WERI-Rb-1 (cell line): ENCODE data around the gene ZNF334.

Experiments used
- DNase-seq: peaks from one replicate; pipeline ENCODE4 v3.0.0-alpha.2; 2020
- H3K27ac ChIP-seq: fragments of 250-450 bp; sonication (Bioruptor Pico); 2 replicates; pipeline ENCODE4 v1.5.1; 2020; ENCODE audit warnings: mild to moderate bottlenecking, moderate library complexity
- H3K27me3 ChIP-seq: fragments of 250-450 bp; sonication (Bioruptor Pico); 2 replicates; pipeline ENCODE4 v1.5.1; 2021; ENCODE audit warnings: mild to moderate bottlenecking, low read depth, moderate library complexity; ENCODE audit not compliant: insufficient read depth, severe bottlenecking
- H3K36me3 ChIP-seq: fragments of 250-450 bp; sonication (Bioruptor Pico); 2 replicates; pipeline ENCODE4 v1.5.1; 2020; ENCODE audit warnings: mild to moderate bottlenecking, moderate library complexity
- H3K4me3 ChIP-seq: 2 replicates; pipeline ENCODE4 v1.5.1; 2011; ENCODE audit warnings: low read depth, mild to moderate bottlenecking, control low read depth, low read length
- H3K9me3 ChIP-seq: fragments of 250-450 bp; sonication (Bioruptor Pico); 2 replicates; pipeline ENCODE4 v1.5.1; 2021; ENCODE audit warnings: mild to moderate bottlenecking, moderate library complexity; ENCODE audit not compliant: severe bottlenecking
- CTCF ChIP-seq: IDR thresholded peaks from 2 replicates; pipeline ENCODE4 v1.5.1; 2011; ENCODE audit warnings: low read depth, mild to moderate bottlenecking, control low read depth, inconsistent platforms, low read length

ZNF334 gene

GRCh38 chr20:46552460-46553420, 39.4 kb upstream of the ZNF334 start:
- no peak for DNase-seq
- Histone ChIP-seq H3K36me3 (no peaks in the 10 kb centered on the region), H3K27ac (no peak overlapping the region), H3K9me3 (no peaks in the 10 kb centered on the region), H3K4me3 (no peak overlapping the region), H3K27me3 (no peaks in the 10 kb centered on the region)
- TF ChIP-seq CTCF, result no peak

GRCh38 chr20:46551522-46552381, 38.4 kb upstream of the ZNF334 start:
- no peaks in the 10 kb centered on the region for H3K36me3 ChIP-seq
- H3K27me3 ChIP-seq, result no peaks in the 10 kb centered on the region
- no peak for DNase-seq
- no peaks in the 10 kb centered on the region for H3K9me3 ChIP-seq
- no peak overlapping the region for H3K4me3 ChIP-seq
- H3K27ac ChIP-seq, result no peak overlapping the region
- no peak for TF ChIP-seq CTCF

- Histone ChIP-seq H3K4me3 (no peak within 1 kb of the TSS), H3K36me3 (no peaks in the 10 kb centered on the region), H3K9me3 (no peaks in the 10 kb centered on the region), H3K27me3 (no peaks in the 10 kb centered on the region), H3K27ac (no peak within 1 kb of the TSS)
- no peak for TF ChIP-seq CTCF
- DNase-seq, result no peak
Observed at GRCh38 chr20:46550461-46550860, 37.1 kb upstream of the ZNF334 start, which contains the start of gene OCSTAMP. Gene OCSTAMP, minus strand, starts transcription at chr20:46550654. Its CDS starts 94 bp downstream, at chr20:46550560.

GRCh38 chr20:46549188-46549972, 36.0 kb upstream of the ZNF334 start:
- no peaks in the 10 kb centered on the region for H3K36me3 ChIP-seq
- no peak overlapping the region for H3K4me3 ChIP-seq
- H3K9me3 ChIP-seq, result no peaks in the 10 kb centered on the region
- H3K27me3 ChIP-seq, result no peaks in the 10 kb centered on the region
- no peak overlapping the region for H3K27ac ChIP-seq
- DNase-seq, result no peak
- TF ChIP-seq CTCF, result no peak

GRCh38 chr20:46548688-46549087, 35.3 kb upstream of the ZNF334 start:
- H3K36me3 ChIP-seq, result no peaks in the 10 kb centered on the region
- TF ChIP-seq CTCF, result no peak
- no peak for DNase-seq
- no peak overlapping the region for H3K4me3 ChIP-seq
- no peaks in the 10 kb centered on the region for H3K9me3 ChIP-seq
- no peak overlapping the region for H3K27ac ChIP-seq
- no peaks in the 10 kb centered on the region for H3K27me3 ChIP-seq
